C4-2B (cell line): ENCODE measurements around the gene GBP2.

ENCODE experiments used
- H3K27ac ChIP-seq: fragments of 450-650 bp; 2 replicates; pipeline ENCODE4 v1.5.1; 2017
- CTCF ChIP-seq: fragments of 450-650 bp; conservative IDR thresholded peaks from 2 replicates; pipeline ENCODE4 v1.5.1; 2017; ENCODE audit warnings: mild to moderate bottlenecking
- ZFX ChIP-seq: fragments of 450-650 bp; IDR thresholded peaks from 2 replicates; pipeline ENCODE4 v1.6.1; 2017

The GBP2 gene

GRCh38 chr1:89167590-89168230 lies 41.8 kb upstream of the GBP2 start:
- TF ChIP-seq ZFX: no peak
- TF ChIP-seq CTCF: no peak
- no peak overlapping the region for H3K27ac ChIP-seq

GRCh38 chr1:89166705-89167104 lies 40.8 kb upstream of the GBP2 start:
- TF ChIP-seq CTCF (no peak), ZFX (no peak)

GRCh38 chr1:89165811-89166210 lies 39.9 kb upstream of the GBP2 start:
- H3K27ac ChIP-seq: no peak overlapping the region

More at GRCh38 chr1:89166705-89167104, 40.8 kb upstream of the GBP2 start:
- H3K27ac ChIP-seq: no peak overlapping the region

GRCh38 chr1:89151047-89151446 lies 25.1 kb upstream of the GBP2 start:
- H3K27ac ChIP-seq: no peak overlapping the region
- TF ChIP-seq ZFX: no peak
- no peak for TF ChIP-seq CTCF

More at GRCh38 chr1:89165811-89166210, 39.9 kb upstream of the GBP2 start:
- TF ChIP-seq ZFX (no peak), CTCF (no peak)

- TF ChIP-seq ZFX (no peak), CTCF (no peak)
- H3K27ac ChIP-seq: no peak overlapping the region
These were observed 24.1 kb upstream of the GBP2 start for GRCh38 chr1:89149976-89150375.

- TF ChIP-seq ZFX: no peak
- no peak for TF ChIP-seq CTCF
- no peak overlapping the region for H3K27ac ChIP-seq
These were observed 23.3 kb upstream of the GBP2 start for GRCh38 chr1:89149229-89149628.

GRCh38 chr1:89147678-89148658 lies 22.1 kb upstream of the GBP2 start:
- TF ChIP-seq CTCF (no peak), ZFX (no peak)
- no peak overlapping the region for H3K27ac ChIP-seq
